ENCODE results near the gene TLE6.

- TF ChIP-seq CTCF (IDR thresholded peaks at IDR 0.05; ENCODE audit: borderline replicate concordance, extremely low read depth, low read length, poor library complexity, severe bottlenecking) (peak; percentile 17), EZH2 (IDR thresholded peaks at IDR 0.05; ENCODE audit: borderline replicate concordance, low read depth, low read length, severe bottlenecking) (no peak)
Measured at GRCh38 chr19:3036119-3036976, 59.0 kb downstream of the TLE6 start.
